Measurements from ENCODE around the gene EPN2. TPM values are rescaled to one million over a fixed set of nuclear protein-coding genes. Genes with fewer than 3 reads are reported as not detected.

EPN2 gene
- total and polyA plus RNA-seq, 10 of the 15 experiments (the other 5 are each of a cell fraction or from before 2014, with no cell fraction given), result 0.26 to 8.4 (median 4.7) TPM

DNA sequence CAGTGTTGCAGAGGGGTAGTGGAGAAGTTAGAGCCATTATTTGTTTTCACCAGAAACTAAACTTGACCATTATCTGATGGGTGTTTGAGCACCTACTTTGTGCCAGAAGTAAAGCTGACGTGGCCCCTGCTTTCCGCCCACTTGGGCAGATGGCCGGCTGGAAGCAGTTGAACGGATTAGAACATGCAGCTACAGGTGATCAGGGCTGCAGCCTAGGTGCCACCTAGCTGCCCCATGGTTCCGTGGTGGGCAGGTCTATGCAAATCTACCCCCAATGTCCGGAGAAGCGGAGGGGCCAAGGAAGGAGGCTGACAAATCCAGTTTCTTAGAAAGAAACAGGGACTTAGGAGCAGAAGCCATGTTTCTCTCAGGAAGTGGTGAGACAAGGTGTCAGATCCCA is 62.7 kb downstream of the EPN2 start:
- ATAC-seq, result no peak
- CTCF ChIA-PET, result interaction anchor here (1.0 kb wide), 1 partner anchor 25 kb away, joined by 3 read pairs; no protein-coding TSS in a partner anchor
- intact Hi-C loops (cut with micrococcal nuclease; ENCODE audit: unreplicated experiment) (no loop called here), in situ Hi-C loops (cut with MboI) (no loop called here)
- Histone ChIP-seq H4K20me1 (ENCODE audit: control insufficient read depth, insufficient read depth) (no peaks in the 10 kb centered on the region; the same call in 1 of the 2 replicates), H3K4me1 (ENCODE audit: control insufficient read depth, insufficient read depth, low read length) (peaks cover 21% of the 10 kb centered on the region), H3K27me3 (replicated peaks in 1 of 2; ENCODE audit: control insufficient read depth in 2 of 2, insufficient read depth in 2 of 2, low read length in 1 of 2) (no peaks in the 10 kb centered on the region), H3K4me3 (no peak overlapping the region), H3K27ac (ENCODE audit: control insufficient read depth, insufficient read depth) (no peak overlapping the region), H3K9ac (ENCODE audit: control insufficient read depth, insufficient read depth, low read length) (no peak overlapping the region), H2AFZ (ENCODE audit: control insufficient read depth, low read depth, low read length) (no peak overlapping the region), H3K79me2 (ENCODE audit: control insufficient read depth, insufficient read depth, low read length) (no peaks in the 10 kb centered on the region), H3K9me3 (replicated peaks; ENCODE audit: control insufficient read depth, insufficient read depth, low read length) (no peaks in the 10 kb centered on the region), H3K4me2 (ENCODE audit: control insufficient read depth, insufficient read depth) (no peak overlapping the region), H3K36me3 (ENCODE audit: control insufficient read depth in 2 of 2, insufficient read depth in 2 of 2, low read length in 1 of 2) (no peaks in the 10 kb centered on the region)
- FAIRE-seq, result no peak
- WGBS (ENCODE audit: insufficient coverage, insufficient replicate concordance, low lambda C conversion rate, missing lambda C conversion rate), result 72% methylated on average over 7 of the region's 7 CpGs
- DNase-seq (ENCODE audit: low read depth, low spot score), result no peak
- POLR2A ChIA-PET, result no interaction called here
- SMC1A ChIA-PET (ENCODE audit: uncharacterized antibody, unreplicated experiment), result interaction anchor here (1.1 to 2.5 kb wide), 2 partner anchors 15 to 39 kb away, joined by 3 to 11 read pairs; no protein-coding TSS in a partner anchor
- RAD21 ChIA-PET (ENCODE audit: unreplicated experiment), result no interaction called here
- no TSS peak for BruUV-seq (replicated peaks)
- TF ChIP-seq MYB (IDR thresholded peaks at IDR 0.05; ENCODE audit: borderline replicate concordance, low read depth, low read length), result no peak
- TF ChIP-seq KDM1A (IDR thresholded peaks at IDR 0.05; ENCODE audit: borderline replicate concordance), result no peak
- no peak for TF ChIP-seq BACH1 (IDR thresholded peaks at IDR 0.05; ENCODE audit: borderline replicate concordance)
- no peak for TF ChIP-seq HCFC1 (IDR thresholded peaks at IDR 0.05; ENCODE audit: low read length)
- no peak for TF ChIP-seq PML (IDR thresholded peaks at IDR 0.05; ENCODE audit: low read length)
- no peak for TF ChIP-seq SREBF2 (IDR thresholded peaks at IDR 0.05; ENCODE audit: low read length)
- TF ChIP-seq, protein P1, sequence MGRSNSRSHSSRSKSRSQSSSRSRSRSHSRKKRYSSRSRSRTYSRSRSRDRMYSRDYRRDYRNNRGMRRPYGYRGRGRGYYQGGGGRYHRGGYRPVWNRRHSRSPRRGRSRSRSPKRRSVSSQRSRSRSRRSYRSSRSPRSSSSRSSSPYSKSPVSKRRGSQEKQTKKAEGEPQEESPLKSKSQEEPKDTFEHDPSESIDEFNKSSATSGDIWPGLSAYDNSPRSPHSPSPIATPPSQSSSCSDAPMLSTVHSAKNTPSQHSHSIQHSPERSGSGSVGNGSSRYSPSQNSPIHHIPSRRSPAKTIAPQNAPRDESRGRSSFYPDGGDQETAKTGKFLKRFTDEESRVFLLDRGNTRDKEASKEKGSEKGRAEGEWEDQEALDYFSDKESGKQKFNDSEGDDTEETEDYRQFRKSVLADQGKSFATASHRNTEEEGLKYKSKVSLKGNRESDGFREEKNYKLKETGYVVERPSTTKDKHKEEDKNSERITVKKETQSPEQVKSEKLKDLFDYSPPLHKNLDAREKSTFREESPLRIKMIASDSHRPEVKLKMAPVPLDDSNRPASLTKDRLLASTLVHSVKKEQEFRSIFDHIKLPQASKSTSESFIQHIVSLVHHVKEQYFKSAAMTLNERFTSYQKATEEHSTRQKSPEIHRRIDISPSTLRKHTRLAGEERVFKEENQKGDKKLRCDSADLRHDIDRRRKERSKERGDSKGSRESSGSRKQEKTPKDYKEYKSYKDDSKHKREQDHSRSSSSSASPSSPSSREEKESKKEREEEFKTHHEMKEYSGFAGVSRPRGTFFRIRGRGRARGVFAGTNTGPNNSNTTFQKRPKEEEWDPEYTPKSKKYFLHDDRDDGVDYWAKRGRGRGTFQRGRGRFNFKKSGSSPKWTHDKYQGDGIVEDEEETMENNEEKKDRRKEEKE (IDR thresholded peaks at IDR 0.05), result no peak
- TF ChIP-seq ZNF217 (IDR thresholded peaks at IDR 0.05), result no peak
- TF ChIP-seq POU2F2 (IDR thresholded peaks at IDR 0.05; ENCODE audit: borderline replicate concordance, low read depth, low read length), result no peak
- no peak for TF ChIP-seq YY1 (IDR thresholded peaks at IDR 0.05; ENCODE audit: low read depth, low read length)
- no peak for TF ChIP-seq RAD21 (IDR thresholded peaks at IDR 0.05; ENCODE audit: insufficient read depth, low read depth, low read length)
- TF ChIP-seq, protein P2, sequence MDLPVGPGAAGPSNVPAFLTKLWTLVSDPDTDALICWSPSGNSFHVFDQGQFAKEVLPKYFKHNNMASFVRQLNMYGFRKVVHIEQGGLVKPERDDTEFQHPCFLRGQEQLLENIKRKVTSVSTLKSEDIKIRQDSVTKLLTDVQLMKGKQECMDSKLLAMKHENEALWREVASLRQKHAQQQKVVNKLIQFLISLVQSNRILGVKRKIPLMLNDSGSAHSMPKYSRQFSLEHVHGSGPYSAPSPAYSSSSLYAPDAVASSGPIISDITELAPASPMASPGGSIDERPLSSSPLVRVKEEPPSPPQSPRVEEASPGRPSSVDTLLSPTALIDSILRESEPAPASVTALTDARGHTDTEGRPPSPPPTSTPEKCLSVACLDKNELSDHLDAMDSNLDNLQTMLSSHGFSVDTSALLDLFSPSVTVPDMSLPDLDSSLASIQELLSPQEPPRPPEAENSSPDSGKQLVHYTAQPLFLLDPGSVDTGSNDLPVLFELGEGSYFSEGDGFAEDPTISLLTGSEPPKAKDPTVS (IDR thresholded peaks at IDR 0.05; ENCODE audit: low read depth, low read length), result no peak
- no peak for TF ChIP-seq TARDBP (IDR thresholded peaks at IDR 0.05; ENCODE audit: borderline replicate concordance)
- TF ChIP-seq JUNB (IDR thresholded peaks at IDR 0.05), result no peak
- TF ChIP-seq, protein P3, sequence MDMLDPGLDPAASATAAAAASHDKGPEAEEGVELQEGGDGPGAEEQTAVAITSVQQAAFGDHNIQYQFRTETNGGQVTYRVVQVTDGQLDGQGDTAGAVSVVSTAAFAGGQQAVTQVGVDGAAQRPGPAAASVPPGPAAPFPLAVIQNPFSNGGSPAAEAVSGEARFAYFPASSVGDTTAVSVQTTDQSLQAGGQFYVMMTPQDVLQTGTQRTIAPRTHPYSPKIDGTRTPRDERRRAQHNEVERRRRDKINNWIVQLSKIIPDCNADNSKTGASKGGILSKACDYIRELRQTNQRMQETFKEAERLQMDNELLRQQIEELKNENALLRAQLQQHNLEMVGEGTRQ (IDR thresholded peaks at IDR 0.05; ENCODE audit: borderline replicate concordance, low read depth, low read length), result no peak
- no peak for TF ChIP-seq RELA (IDR thresholded peaks at IDR 0.05; ENCODE audit: borderline replicate concordance, partially characterized antibody)
- TF ChIP-seq, protein P4, sequence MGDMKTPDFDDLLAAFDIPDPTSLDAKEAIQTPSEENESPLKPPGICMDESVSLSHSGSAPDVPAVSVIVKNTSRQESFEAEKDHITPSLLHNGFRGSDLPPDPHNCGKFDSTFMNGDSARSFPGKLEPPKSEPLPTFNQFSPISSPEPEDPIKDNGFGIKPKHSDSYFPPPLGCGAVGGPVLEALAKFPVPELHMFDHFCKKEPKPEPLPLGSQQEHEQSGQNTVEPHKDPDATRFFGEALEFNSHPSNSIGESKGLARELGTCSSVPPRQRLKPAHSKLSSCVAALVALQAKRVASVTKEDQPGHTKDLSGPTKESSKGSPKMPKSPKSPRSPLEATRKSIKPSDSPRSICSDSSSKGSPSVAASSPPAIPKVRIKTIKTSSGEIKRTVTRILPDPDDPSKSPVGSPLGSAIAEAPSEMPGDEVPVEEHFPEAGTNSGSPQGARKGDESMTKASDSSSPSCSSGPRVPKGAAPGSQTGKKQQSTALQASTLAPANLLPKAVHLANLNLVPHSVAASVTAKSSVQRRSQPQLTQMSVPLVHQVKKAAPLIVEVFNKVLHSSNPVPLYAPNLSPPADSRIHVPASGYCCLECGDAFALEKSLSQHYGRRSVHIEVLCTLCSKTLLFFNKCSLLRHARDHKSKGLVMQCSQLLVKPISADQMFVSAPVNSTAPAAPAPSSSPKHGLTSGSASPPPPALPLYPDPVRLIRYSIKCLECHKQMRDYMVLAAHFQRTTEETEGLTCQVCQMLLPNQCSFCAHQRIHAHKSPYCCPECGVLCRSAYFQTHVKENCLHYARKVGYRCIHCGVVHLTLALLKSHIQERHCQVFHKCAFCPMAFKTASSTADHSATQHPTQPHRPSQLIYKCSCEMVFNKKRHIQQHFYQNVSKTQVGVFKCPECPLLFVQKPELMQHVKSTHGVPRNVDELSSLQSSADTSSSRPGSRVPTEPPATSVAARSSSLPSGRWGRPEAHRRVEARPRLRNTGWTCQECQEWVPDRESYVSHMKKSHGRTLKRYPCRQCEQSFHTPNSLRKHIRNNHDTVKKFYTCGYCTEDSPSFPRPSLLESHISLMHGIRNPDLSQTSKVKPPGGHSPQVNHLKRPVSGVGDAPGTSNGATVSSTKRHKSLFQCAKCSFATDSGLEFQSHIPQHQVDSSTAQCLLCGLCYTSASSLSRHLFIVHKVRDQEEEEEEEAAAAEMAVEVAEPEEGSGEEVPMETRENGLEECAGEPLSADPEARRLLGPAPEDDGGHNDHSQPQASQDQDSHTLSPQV (IDR thresholded peaks at IDR 0.05), result no peak
- no peak for TF ChIP-seq LARP7 (IDR thresholded peaks at IDR 0.05)

Measured in GM12878 (cell line).